Keratinocyte (primary cell): ENCODE data around the gene XKRX.

ENCODE experiments used
- CTCF ChIP-seq, 3 experiments: IDR thresholded peaks in 1 of 3; conservative IDR thresholded peaks in 1 of 3; optimal IDR thresholded peaks in 1 of 3; 2 replicates in 2 of 3; 3 replicates in 1 of 3; pipeline versions ENCODE3 to v1.5.1; 2011; ENCODE audit warnings: low read length in 3 of 3, mild to moderate bottlenecking in 3 of 3, moderate library complexity in 2 of 3, control low read depth in 1 of 3, inconsistent platforms in 1 of 3; ENCODE audit not compliant: insufficient read depth in 2 of 3; ENCODE audit errors: extremely low read depth in 1 of 3
- EZH2 ChIP-seq: IDR thresholded peaks from one replicate; pipeline ENCODE4 v1.6.1; 2012; ENCODE audit warnings: inconsistent platforms, mild to moderate bottlenecking, low read length, moderate library complexity

- TF ChIP-seq CTCF (optimal IDR thresholded peaks at IDR 0.05 in 1 of 3, IDR thresholded peaks at IDR 0.05 in 1 of 3, conservative IDR thresholded peaks at IDR 0.05 in 1 of 3; ENCODE audit: extremely low read depth in 1 of 3, insufficient read depth in 2 of 3, low read length in 3 of 3): no peak
- no peak for TF ChIP-seq EZH2
Measured at GRCh38 chrX:100915562-100915961, 13.2 kb downstream of the XKRX start.
